Panc1 (cell line): Measurements from ENCODE around the gene EXOC7. TPM values are rescaled to one million over a fixed set of nuclear protein-coding genes. Genes with fewer than 3 reads are reported as not detected.

Experiments
- ATAC-seq: fragments of 200-7000 bp; cut with Tn5 transposase; 2 replicates; pipeline ENCODE4 v1.9.1; 2020; ENCODE audit warnings: mild to moderate bottlenecking, moderate library complexity
- BruUV-seq: library from RNA; stranded (reverse); fragments of 400-500 nt; replicated peaks from 2 replicates; lab custom pipeline; 2021; lab: Mats Ljungman, UMichigan
- CTCF ChIA-PET: fragments of 300-600 bp; sonication (Branson Sonifier 250); formaldehyde crosslinking; loops from one replicate; lab custom pipeline; 2022; ENCODE audit warnings: antibody characterized with exemption; lab: Charles Lee
- POLR2A ChIA-PET: fragments of 300-600 bp; sonication (Branson Sonifier 250); formaldehyde crosslinking; loops from one replicate; lab custom pipeline; 2022; ENCODE audit warnings: antibody characterized with exemption; lab: Charles Lee
- DNase-seq: peaks from one replicate; pipeline ENCODE4 v3.0.0-alpha.2; 2010; ENCODE audit warnings: low read depth, low spot score
- H3K27ac ChIP-seq: 2 replicates; pipeline ENCODE4 v1.5.1; 2011; ENCODE audit warnings: mild to moderate bottlenecking, low read length, inconsistent platforms
- H3K27me3 ChIP-seq: fragments of 200-500 bp; sonication (Bioruptor generic); 2 replicates; pipeline ENCODE4 v1.6.0; 2014; ENCODE audit warnings: low read length, inconsistent platforms; ENCODE audit not compliant: control insufficient read depth, insufficient read depth
- H3K36me3 ChIP-seq: fragments of 200-500 bp; sonication (Bioruptor generic); 2 replicates; pipeline ENCODE4 v1.5.1; 2014; ENCODE audit warnings: inconsistent platforms, mild to moderate bottlenecking, low read length, moderate library complexity; ENCODE audit not compliant: control insufficient read depth, insufficient read depth
- H3K4me1 ChIP-seq: 2 replicates; pipeline ENCODE4 v1.5.1; 2011; ENCODE audit warnings: inconsistent platforms, mild to moderate bottlenecking, low read length, moderate library complexity; ENCODE audit not compliant: control insufficient read depth, insufficient read depth
- H3K4me3 ChIP-seq, 2 experiments: 2 replicates each; pipeline ENCODE4 v1.5.1; 2011 to 2012; ENCODE audit warnings: low read depth in 2 of 2, low read length in 2 of 2, mild to moderate bottlenecking in 2 of 2, inconsistent platforms in 1 of 2, moderate library complexity in 1 of 2
- H3K9me3 ChIP-seq: fragments of 200-500 bp; sonication (Bioruptor generic); 2 replicates; pipeline ENCODE4 v1.5.1; 2014; ENCODE audit warnings: low read depth, mild to moderate bottlenecking, inconsistent platforms, low read length, moderate library complexity; ENCODE audit not compliant: control insufficient read depth, insufficient read depth
- POLR2AphosphoS5 ChIP-seq: IDR thresholded peaks from 2 replicates; pipeline ENCODE4 v1.6.1; 2012; ENCODE audit warnings: mild to moderate bottlenecking, low read depth, low read length, moderate library complexity
- SIN3A ChIP-seq: IDR thresholded peaks from 2 replicates; pipeline ENCODE4 v1.6.1; 2012; ENCODE audit warnings: low read depth, mild to moderate bottlenecking, low read length, moderate library complexity, borderline replicate concordance; ENCODE audit not compliant: insufficient read depth
- TCF7L2 ChIP-seq: IDR thresholded peaks from 2 replicates; pipeline ENCODE4 v1.6.1; 2011; ENCODE audit warnings: mild to moderate bottlenecking, low read depth, low read length, inconsistent platforms
- in situ Hi-C: cut with HindIII; loops from 2 replicates; pipeline ENCODE4 v1.10.0; 2016; ENCODE audit warnings: low sequenced_read_pairs, low pct_unique_long_range_greater_than_20kb
- intact Hi-C: fragments of 100-400 bp; cut with micrococcal nuclease; formaldehyde crosslinking; loops from one replicate; pipeline ENCODE4 v1.10.0; 2022; ENCODE audit not compliant: unreplicated experiment
- total RNA-seq: library from RNA; stranded (reverse); gene quantifications from one replicate; pipeline ENCODE4 v1.2.1, GENCODE V29; 2021; ENCODE audit not compliant: unreplicated experiment
- TF ChIP-seq, protein P1 (sequence below), 2 experiments: IDR thresholded peaks; 2 replicates each; pipeline ENCODE4 v1.6.1; 2011 to 2012; ENCODE audit warnings: low read depth in 2 of 2, control low read depth in 1 of 2, low read length in 1 of 2, mild to moderate bottlenecking in 1 of 2, moderate library complexity in 1 of 2; ENCODE audit not compliant: insufficient read depth in 1 of 2
- TF ChIP-seq, protein P2 (sequence below): fragments of 450-650 bp; IDR thresholded peaks from 2 replicates; pipeline ENCODE4 v1.5.1; 2017; ENCODE audit warnings: mild to moderate bottlenecking

The EXOC7 gene
- total RNA-seq, 1 experiment from 2014 or later, result 190 TPM

DNA sequence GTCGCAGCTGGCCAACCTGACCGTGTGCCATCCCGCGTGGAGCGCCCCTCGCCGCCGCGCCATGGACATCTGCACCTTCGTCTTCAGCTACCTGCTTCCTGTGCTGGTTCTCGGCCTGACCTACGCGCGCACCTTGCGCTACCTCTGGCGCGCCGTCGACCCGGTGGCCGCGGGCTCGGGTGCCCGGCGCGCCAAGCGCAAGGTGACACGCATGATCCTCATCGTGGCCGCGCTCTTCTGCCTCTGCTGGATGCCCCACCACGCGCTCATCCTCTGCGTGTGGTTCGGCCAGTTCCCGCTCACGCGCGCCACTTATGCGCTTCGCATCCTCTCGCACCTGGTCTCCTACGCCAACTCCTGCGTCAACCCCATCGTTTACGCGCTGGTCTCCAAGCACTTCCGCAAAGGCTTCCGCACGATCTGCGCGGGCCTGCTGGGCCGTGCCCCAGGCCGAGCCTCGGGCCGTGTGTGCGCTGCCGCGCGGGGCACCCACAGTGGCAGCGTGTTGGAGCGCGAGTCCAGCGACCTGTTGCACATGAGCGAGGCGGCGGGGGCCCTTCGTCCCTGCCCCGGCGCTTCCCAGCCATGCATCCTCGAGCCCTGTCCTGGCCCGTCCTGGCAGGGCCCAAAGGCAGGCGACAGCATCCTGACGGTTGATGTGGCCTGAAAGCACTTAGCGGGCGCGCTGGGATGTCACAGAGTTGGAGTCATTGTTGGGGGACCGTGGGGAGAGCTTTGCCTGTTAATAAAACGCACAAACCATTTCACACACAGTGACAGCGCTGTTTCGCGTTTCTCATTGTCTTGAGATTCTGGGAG lies 26.6 kb downstream of the EXOC7 start:
- Histone ChIP-seq H3K27ac (no peak overlapping the region), H3K4me3 (no peak overlapping the region), H3K4me1 (peaks cover 10% of the 10 kb centered on the region), H3K27me3 (no peaks in the 10 kb centered on the region), H3K36me3 (no peaks in the 10 kb centered on the region; the same call in 1 of the 2 replicates), H3K9me3 (no peaks in the 10 kb centered on the region)
- DNase-seq (no peak), ATAC-seq (no peak)
- TF ChIP-seq, protein P1, sequence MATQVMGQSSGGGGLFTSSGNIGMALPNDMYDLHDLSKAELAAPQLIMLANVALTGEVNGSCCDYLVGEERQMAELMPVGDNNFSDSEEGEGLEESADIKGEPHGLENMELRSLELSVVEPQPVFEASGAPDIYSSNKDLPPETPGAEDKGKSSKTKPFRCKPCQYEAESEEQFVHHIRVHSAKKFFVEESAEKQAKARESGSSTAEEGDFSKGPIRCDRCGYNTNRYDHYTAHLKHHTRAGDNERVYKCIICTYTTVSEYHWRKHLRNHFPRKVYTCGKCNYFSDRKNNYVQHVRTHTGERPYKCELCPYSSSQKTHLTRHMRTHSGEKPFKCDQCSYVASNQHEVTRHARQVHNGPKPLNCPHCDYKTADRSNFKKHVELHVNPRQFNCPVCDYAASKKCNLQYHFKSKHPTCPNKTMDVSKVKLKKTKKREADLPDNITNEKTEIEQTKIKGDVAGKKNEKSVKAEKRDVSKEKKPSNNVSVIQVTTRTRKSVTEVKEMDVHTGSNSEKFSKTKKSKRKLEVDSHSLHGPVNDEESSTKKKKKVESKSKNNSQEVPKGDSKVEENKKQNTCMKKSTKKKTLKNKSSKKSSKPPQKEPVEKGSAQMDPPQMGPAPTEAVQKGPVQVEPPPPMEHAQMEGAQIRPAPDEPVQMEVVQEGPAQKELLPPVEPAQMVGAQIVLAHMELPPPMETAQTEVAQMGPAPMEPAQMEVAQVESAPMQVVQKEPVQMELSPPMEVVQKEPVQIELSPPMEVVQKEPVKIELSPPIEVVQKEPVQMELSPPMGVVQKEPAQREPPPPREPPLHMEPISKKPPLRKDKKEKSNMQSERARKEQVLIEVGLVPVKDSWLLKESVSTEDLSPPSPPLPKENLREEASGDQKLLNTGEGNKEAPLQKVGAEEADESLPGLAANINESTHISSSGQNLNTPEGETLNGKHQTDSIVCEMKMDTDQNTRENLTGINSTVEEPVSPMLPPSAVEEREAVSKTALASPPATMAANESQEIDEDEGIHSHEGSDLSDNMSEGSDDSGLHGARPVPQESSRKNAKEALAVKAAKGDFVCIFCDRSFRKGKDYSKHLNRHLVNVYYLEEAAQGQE (IDR thresholded peaks at IDR 0.05; ENCODE audit: insufficient read depth in 1 of 2, low read depth in 2 of 2, low read length in 1 of 2), result no peak
- TF ChIP-seq, protein P2, sequence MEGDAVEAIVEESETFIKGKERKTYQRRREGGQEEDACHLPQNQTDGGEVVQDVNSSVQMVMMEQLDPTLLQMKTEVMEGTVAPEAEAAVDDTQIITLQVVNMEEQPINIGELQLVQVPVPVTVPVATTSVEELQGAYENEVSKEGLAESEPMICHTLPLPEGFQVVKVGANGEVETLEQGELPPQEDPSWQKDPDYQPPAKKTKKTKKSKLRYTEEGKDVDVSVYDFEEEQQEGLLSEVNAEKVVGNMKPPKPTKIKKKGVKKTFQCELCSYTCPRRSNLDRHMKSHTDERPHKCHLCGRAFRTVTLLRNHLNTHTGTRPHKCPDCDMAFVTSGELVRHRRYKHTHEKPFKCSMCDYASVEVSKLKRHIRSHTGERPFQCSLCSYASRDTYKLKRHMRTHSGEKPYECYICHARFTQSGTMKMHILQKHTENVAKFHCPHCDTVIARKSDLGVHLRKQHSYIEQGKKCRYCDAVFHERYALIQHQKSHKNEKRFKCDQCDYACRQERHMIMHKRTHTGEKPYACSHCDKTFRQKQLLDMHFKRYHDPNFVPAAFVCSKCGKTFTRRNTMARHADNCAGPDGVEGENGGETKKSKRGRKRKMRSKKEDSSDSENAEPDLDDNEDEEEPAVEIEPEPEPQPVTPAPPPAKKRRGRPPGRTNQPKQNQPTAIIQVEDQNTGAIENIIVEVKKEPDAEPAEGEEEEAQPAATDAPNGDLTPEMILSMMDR, result no peak
- TF ChIP-seq SIN3A (no peak), POLR2AphosphoS5 (no peak), TCF7L2 (no peak)
- in situ Hi-C loops (no loop called here), intact Hi-C loops (no loop called here)
- CTCF ChIA-PET, result interaction anchor here (0.5 kb wide), 1 partner anchor 230 kb away, joined by 4 read pairs; no protein-coding TSS in a partner anchor
- POLR2A ChIA-PET, result no interaction called here
- no TSS peak for BruUV-seq

DNA sequence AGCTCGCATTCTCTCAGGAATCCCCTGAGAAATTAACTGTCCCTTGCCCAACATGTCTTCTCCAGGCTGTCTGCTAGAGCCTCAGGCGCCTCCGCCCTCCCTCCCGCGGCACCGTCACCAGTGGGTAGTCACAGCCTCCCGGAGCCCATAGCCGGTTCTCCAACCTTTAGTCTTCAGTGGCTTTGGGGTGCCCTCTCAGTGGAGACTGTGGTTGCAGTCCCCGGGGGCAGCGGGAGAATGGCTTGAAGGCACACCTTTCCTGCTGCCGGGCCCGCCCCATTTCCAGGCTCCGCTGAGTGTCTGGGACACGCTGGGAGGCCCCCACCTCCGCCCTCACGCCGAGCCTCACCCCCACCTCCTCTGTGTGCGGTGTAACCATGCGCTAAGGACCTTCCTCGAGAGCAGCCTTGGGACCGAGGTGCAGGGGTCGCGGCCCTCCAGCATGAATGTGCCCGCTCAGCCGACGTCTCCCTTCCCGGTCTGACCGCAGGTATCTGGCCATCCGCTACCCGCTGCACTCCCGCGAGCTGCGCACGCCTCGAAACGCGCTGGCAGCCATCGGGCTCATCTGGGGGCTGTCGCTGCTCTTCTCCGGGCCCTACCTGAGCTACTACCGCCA lies 27.3 kb downstream of the EXOC7 start:
- in situ Hi-C loops (no loop called here), intact Hi-C loops (no loop called here)
- H3K36me3 ChIP-seq, result peaks cover 7% of the 10 kb centered on the region; the same call in 1 of the 2 replicates
- ChIA-PET CTCF (interaction anchor here (0.8 kb wide), 1 partner anchor 104 kb away, joined by 3 read pairs; no protein-coding TSS in a partner anchor), POLR2A (no interaction called here)
- peaks cover 11% of the 10 kb centered on the region for H3K4me1 ChIP-seq
- H3K9me3 ChIP-seq, result no peaks in the 10 kb centered on the region
- no TSS peak for BruUV-seq
- ATAC-seq (no peak), DNase-seq (no peak)
- no peak for TF ChIP-seq SIN3A
- no peak for TF ChIP-seq POLR2AphosphoS5
- TF ChIP-seq TCF7L2, result no peak
- TF ChIP-seq, protein P2, result no peak
- TF ChIP-seq, protein P1 (IDR thresholded peaks at IDR 0.05; ENCODE audit: insufficient read depth in 1 of 2, low read depth in 2 of 2, low read length in 1 of 2), result no peak
- H3K27me3 ChIP-seq, result no peaks in the 10 kb centered on the region
- no peak overlapping the region for H3K27ac ChIP-seq
- no peak overlapping the region for H3K4me3 ChIP-seq
